Left ventricle myocardium superior (tissue), 1 donor: Measurements from ENCODE around the gene APBA1. TPM values are rescaled to one million over a fixed set of nuclear protein-coding genes. Genes with fewer than 3 reads are reported as not detected.

Experiments
- ATAC-seq: fragments of 200-7000 bp; cut with Tn5 transposase; one replicate; pipeline ENCODE4 v1.9.1; 2020; ENCODE audit warnings: mild to moderate bottlenecking, moderate library complexity
- DNase-seq: peaks from one replicate; pipeline ENCODE4 v3.0.0-alpha.2; 2020
- intact Hi-C: fragments of 100-400 bp; cut with micrococcal nuclease; formaldehyde crosslinking; loops from one replicate; pipeline ENCODE4 v1.11.0; 2022
- total RNA-seq: library from RNA; stranded (reverse); fragmentation: NEBNext Ultra II Directional; extraction: Animal tissue kit (Norgen Biotek cat#: 25700); gene quantifications from one replicate; pipeline ENCODE4 v1.2.1, GENCODE V29; 2021
- donor health status: DM: no; HTN: yes; CAD: no; lungs with severe emphysema.

Gene APBA1
- total RNA-seq, 1 donor from 2014 or later: 1.7 TPM

DNA sequence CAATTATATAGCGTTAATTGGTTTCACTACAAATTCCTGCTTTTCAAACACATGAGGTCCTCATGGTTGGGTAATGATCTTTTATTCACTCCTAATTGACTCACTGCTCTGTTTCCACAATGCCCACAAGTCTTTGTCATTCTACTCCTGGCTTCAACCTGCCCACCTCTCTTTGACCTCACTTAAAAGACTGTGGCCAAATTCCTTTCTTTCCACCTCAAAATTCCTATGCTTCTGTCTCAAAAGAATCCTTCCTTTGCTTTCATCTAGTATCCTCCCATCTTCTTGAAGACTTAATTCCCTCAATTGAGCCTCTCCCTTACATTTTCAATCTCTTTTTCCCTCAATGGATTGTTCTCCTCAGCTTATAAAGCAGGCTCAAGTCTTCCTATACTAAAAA, 4.9 kb downstream of the APBA1 start:
- DNase-seq: no peak
- intact Hi-C loops: no loop called here
- ATAC-seq: no peak

GRCh38 chr9:69660304-69660703, 11.9 kb downstream of the APBA1 start:
- DNase-seq (no peak), ATAC-seq (no peak)
- intact Hi-C loops: no loop called here

GRCh38 chr9:69658987-69659675, 13.0 kb downstream of the APBA1 start:
- ATAC-seq (no peak), DNase-seq (no peak)
- intact Hi-C loops: no loop called here

- DNase-seq (no peak), ATAC-seq (peak; percentile 56)
- intact Hi-C loops: no loop called here
Measured at GRCh38 chr9:69657269-69657668, 14.9 kb downstream of the APBA1 start.

- ATAC-seq: no peak
- intact Hi-C loops: no loop called here
- DNase-seq: no peak
Measured at GRCh38 chr9:69655065-69655464, 17.1 kb downstream of the APBA1 start.

- DNase-seq (no peak), ATAC-seq (no peak)
- intact Hi-C loops: no loop called here
Measured at GRCh38 chr9:69653261-69653660, 18.9 kb downstream of the APBA1 start.

GRCh38 chr9:69649566-69650250, 22.5 kb downstream of the APBA1 start:
- intact Hi-C loops: no loop called here
- DNase-seq (no peak), ATAC-seq (no peak)

DNA sequence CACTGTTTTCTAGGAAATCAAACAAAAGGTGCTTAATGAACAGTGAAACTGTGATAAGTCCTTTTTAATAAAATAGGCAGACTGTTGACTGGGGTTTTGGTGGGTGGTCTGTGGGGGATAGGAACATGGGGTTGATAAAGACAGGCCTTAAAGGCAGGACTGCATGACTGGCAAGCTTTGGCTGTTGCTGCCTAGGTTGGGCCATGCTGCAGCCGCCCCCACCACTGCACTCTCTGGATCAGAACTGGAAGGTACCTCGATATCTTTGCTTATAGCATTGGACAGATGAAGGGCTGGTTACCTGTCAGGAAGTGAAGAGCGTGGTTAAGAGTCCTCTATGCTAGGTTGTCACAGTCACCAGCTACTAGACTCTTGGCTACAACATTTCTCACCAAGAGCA, 24.4 kb downstream of the APBA1 start:
- no peak for ATAC-seq
- DNase-seq: no peak
- intact Hi-C loops: no loop called here

DNA sequence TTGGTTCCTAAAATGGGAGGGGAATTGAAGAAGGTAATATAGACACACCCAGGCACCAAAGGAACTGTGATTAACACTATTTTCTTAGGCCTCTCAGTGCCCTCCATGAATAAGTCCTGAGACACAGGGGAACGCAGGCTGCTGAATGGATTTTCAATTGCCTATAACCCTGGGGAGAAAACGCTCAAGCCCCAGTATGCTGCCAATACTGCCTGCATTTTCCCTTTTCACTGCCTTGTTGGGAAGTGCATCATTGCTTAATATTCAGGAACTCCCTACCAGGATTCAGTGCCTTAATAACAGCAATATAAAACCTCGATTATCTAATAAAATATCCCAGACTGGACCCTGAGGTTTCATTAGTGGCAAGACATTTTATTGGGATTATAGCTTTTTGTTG, 25.4 kb downstream of the APBA1 start:
- intact Hi-C loops: no loop called here
- ATAC-seq: no peak
- no peak for DNase-seq

DNA sequence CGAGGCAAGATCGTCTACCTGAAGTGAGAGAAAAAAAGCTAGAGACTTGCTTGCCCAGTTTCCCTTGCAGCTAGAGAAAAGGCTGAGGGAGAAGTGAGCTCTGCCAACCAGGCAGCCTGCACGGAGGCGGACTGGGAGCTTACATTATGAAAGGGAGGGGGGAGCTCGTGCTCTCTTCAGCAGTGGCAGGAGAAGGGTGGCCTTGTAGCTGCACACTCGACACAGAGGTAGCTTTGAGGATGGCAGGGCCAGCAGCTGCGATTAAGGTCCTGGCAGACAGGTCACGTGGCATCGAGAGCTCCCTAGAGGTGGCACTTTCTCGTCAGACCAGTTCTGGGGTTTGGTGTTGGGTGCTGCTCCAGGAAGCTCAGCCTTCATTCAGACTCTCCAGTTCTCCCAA, 26.7 kb downstream of the APBA1 start:
- intact Hi-C loops: no loop called here
- ATAC-seq (peak; percentile 36), DNase-seq (no peak)

GRCh38 chr9:69643098-69643497, 29.1 kb downstream of the APBA1 start:
- ATAC-seq: no peak
- intact Hi-C loops: no loop called here
- no peak for DNase-seq

DNA sequence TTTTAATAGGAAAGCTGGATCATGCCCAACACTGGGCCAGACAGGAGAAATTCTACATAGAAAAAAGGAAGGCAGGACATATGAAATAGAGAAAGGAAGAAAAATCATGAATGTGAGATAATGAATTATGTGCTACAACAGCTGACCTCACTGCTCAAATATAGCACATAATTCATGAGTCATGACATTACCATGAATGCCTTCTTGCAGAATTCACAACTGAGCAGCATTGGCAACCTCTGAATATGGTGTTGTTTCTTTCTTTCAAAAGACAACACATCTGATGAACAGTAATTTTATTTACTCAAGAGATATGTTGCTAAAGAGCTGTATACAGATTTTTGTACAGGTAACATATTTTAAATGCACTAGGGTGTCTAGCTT, 34.4 kb downstream of the APBA1 start:
- DNase-seq: no peak
- intact Hi-C loops: no loop called here
- ATAC-seq: no peak

- ATAC-seq (no peak), DNase-seq (no peak)
- intact Hi-C loops: no loop called here
Measured at GRCh38 chr9:69637193-69637816, 34.9 kb downstream of the APBA1 start.

GRCh38 chr9:69633716-69634115, 38.5 kb downstream of the APBA1 start:
- DNase-seq (no peak), ATAC-seq (no peak)
- intact Hi-C loops: no loop called here

GRCh38 chr9:69632768-69633167, 39.4 kb downstream of the APBA1 start:
- intact Hi-C loops: no loop called here
- ATAC-seq (no peak), DNase-seq (no peak)

DNA sequence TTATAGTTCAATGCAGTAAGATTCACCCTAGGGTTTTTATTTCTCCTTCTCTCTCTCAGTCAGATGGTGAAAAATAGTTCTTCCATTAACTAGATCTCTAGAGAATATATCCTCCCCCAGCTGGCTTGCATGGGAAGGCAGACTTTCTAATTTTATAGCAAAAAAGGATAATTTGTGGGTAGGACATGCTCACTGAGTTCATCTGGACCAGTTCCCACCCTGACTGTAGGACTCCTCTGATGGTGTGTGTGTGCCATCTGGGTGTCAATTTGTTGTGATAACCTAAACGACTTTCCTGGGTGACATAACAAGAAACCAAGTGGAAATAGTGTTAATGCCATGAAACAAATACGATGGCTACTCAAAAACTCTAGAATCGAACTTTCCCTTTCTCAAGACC, 44.9 kb downstream of the APBA1 start:
- DNase-seq (no peak), ATAC-seq (no peak)
- intact Hi-C loops: no loop called here

GRCh38 chr9:69623276-69623675, 48.9 kb downstream of the APBA1 start:
- intact Hi-C loops: no loop called here
- ATAC-seq (no peak), DNase-seq (no peak)

GRCh38 chr9:69622676-69623075, 49.5 kb downstream of the APBA1 start:
- peak; percentile 48 for ATAC-seq
- intact Hi-C loops: no loop called here
- no peak for DNase-seq

GRCh38 chr9:69621730-69622460, 50.3 kb downstream of the APBA1 start:
- intact Hi-C loops: no loop called here
- ATAC-seq: no peak
- DNase-seq: no peak

DNA sequence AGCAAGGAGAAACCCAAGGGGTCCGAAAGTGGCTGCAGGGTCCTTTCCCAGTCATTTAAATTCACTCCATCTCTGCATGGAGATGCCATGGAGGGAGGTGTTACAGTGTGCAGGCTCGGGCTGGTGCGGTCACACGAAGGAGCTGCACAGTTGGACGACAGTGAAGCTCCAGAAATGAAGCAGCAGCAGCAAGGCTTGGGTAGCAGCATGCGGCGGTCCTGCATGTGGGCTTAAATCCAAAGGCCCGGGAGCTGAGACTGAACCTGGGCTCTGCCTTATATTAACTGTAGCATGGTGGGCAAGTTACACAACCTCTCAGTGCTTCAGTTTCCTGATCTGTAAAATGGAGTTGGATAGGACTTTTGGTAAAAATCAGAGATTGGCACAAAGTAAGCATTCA, 51.4 kb downstream of the APBA1 start:
- DNase-seq (no peak), ATAC-seq (no peak)
- intact Hi-C loops: no loop called here
